SK-N-SH treated with all-trans-retinoic acid at 6 μM for 48 hours (cell line): ENCODE results near the gene APLF.

Experiments used
- ATAC-seq: fragments of 200-7000 bp; cut with Tn5 transposase; 3 replicates; pipeline ENCODE4 v1.9.1; 2020; ENCODE audit warnings: mild to moderate bottlenecking, moderate library complexity
- ARNTL ChIP-seq: fragments of 450-650 bp; formaldehyde crosslinking; IDR thresholded peaks from 2 replicates; pipeline ENCODE4 v1.5.0; 2020; ENCODE audit warnings: low read depth, mild to moderate bottlenecking, moderate library complexity, borderline replicate concordance
- BACH2 ChIP-seq: fragments of 250-450 bp; sonication (Bioruptor Pico); IDR thresholded peaks from 2 replicates; pipeline ENCODE4 v1.9.0; 2021; ENCODE audit warnings: mild to moderate bottlenecking, borderline replicate concordance
- CREB5 ChIP-seq: fragments of 250-450 bp; sonication (Bioruptor Pico); IDR thresholded peaks from 2 replicates; pipeline ENCODE4 v1.5.1; 2020; ENCODE audit warnings: low read depth, mild to moderate bottlenecking, moderate library complexity
- CSDC2 ChIP-seq: fragments of 250-450 bp; sonication (Bioruptor Pico); IDR thresholded peaks from 2 replicates; pipeline ENCODE4 v1.5.0; 2020; ENCODE audit warnings: mild to moderate bottlenecking, moderate library complexity
- CSRNP3 ChIP-seq: fragments of 250-450 bp; sonication (Bioruptor Pico); IDR thresholded peaks from 2 replicates; pipeline ENCODE4 v1.5.1; 2021; ENCODE audit warnings: mild to moderate bottlenecking, moderate library complexity
- ISL1 ChIP-seq: fragments of 250-450 bp; sonication (Bioruptor Pico); IDR thresholded peaks from 2 replicates; pipeline ENCODE4 v2.1.2; 2022; ENCODE audit warnings: mild to moderate bottlenecking, moderate library complexity
- OSR1 ChIP-seq: fragments of 250-450 bp; sonication (Bioruptor Pico); IDR thresholded peaks from 2 replicates; pipeline ENCODE4 v1.8.0; 2022; ENCODE audit warnings: moderate library complexity, mild to moderate bottlenecking, inconsistent platforms
- POU6F1 ChIP-seq: fragments of 250-450 bp; sonication (Bioruptor Pico); IDR thresholded peaks from 2 replicates; pipeline ENCODE4 v1.8.0; 2021; ENCODE audit warnings: low read depth, mild to moderate bottlenecking, moderate library complexity, borderline replicate concordance
- PPARA ChIP-seq: fragments of 250-450 bp; sonication (Bioruptor Pico); IDR thresholded peaks from 2 replicates; pipeline ENCODE4 v1.5.0; 2020; ENCODE audit warnings: mild to moderate bottlenecking, borderline replicate concordance
- RARB ChIP-seq: fragments of 250-450 bp; sonication (Bioruptor Pico); IDR thresholded peaks from 2 replicates; pipeline ENCODE4 v1.8.0; 2021; ENCODE audit warnings: mild to moderate bottlenecking, moderate library complexity
- SNAI2 ChIP-seq: fragments of 250-450 bp; sonication (Bioruptor Pico); IDR thresholded peaks from 2 replicates; pipeline ENCODE4 v1.5.0; 2020; ENCODE audit warnings: mild to moderate bottlenecking, moderate library complexity
- TCF4 ChIP-seq: fragments of 250-450 bp; sonication (Bioruptor Pico); IDR thresholded peaks from 2 replicates; pipeline ENCODE4 v1.8.0; 2021; ENCODE audit warnings: mild to moderate bottlenecking, moderate library complexity, borderline replicate concordance
- TOX ChIP-seq: fragments of 250-450 bp; sonication (Bioruptor Pico); IDR thresholded peaks from 2 replicates; pipeline ENCODE4 v1.8.0; 2021; ENCODE audit warnings: mild to moderate bottlenecking, moderate library complexity, borderline replicate concordance
- TSHZ2 ChIP-seq: fragments of 250-450 bp; sonication (Bioruptor Pico); IDR thresholded peaks from 2 replicates; pipeline ENCODE4 v1.5.0; 2020; ENCODE audit warnings: mild to moderate bottlenecking, moderate library complexity
- ZC3H10 ChIP-seq: fragments of 250-450 bp; sonication (Bioruptor Pico); IDR thresholded peaks from 2 replicates; pipeline ENCODE4 v1.5.1; 2021; ENCODE audit warnings: mild to moderate bottlenecking, moderate library complexity
- ZFP3 ChIP-seq: fragments of 250-450 bp; sonication (Bioruptor Pico); IDR thresholded peaks from 2 replicates; pipeline ENCODE4 v1.5.0; 2020; ENCODE audit warnings: mild to moderate bottlenecking, moderate library complexity
- ZFP30 ChIP-seq: fragments of 450-650 bp; formaldehyde crosslinking; IDR thresholded peaks from 2 replicates; pipeline ENCODE4 v1.5.0; 2022; ENCODE audit warnings: mild to moderate bottlenecking, moderate library complexity
- ZNF565 ChIP-seq: fragments of 450-650 bp; formaldehyde crosslinking; conservative IDR thresholded peaks from 2 replicates; pipeline ENCODE4 v1.5.0; 2020; ENCODE audit warnings: low read depth, mild to moderate bottlenecking, moderate library complexity
- ZNF70 ChIP-seq: fragments of 450-650 bp; formaldehyde crosslinking; IDR thresholded peaks from 2 replicates; pipeline ENCODE4 v1.5.0; 2020; ENCODE audit warnings: mild to moderate bottlenecking, moderate library complexity
- ZNF8 ChIP-seq: fragments of 450-650 bp; formaldehyde crosslinking; IDR thresholded peaks from 2 replicates; pipeline ENCODE4 v1.5.0; 2020; ENCODE audit warnings: mild to moderate bottlenecking, moderate library complexity
- TF ChIP-seq, protein P1 (sequence below): fragments of 250-450 bp; sonication (Bioruptor Pico); IDR thresholded peaks from 2 replicates; pipeline ENCODE4 v1.8.0; 2020; ENCODE audit warnings: mild to moderate bottlenecking, moderate library complexity, borderline replicate concordance

Gene APLF

GRCh38 chr2:68432696-68433658 lies 34.4 kb upstream of the APLF start:
- no peak for TF ChIP-seq TSHZ2 (CRISPR knock-in tag)
- no peak for TF ChIP-seq ARNTL (CRISPR knock-in tag)
- TF ChIP-seq CREB5 (CRISPR knock-in tag): no peak
- no peak for TF ChIP-seq CSRNP3 (CRISPR knock-in tag)
- no peak for TF ChIP-seq POU6F1 (CRISPR knock-in tag)
- no peak for TF ChIP-seq TCF4 (CRISPR knock-in tag)
- TF ChIP-seq PPARA (CRISPR knock-in tag): no peak
- TF ChIP-seq CSDC2: no peak
- TF ChIP-seq ISL1 (CRISPR knock-in tag): no peak
- TF ChIP-seq SNAI2: no peak
- no peak for TF ChIP-seq ZNF565
- no peak for TF ChIP-seq ZFP30 (CRISPR knock-in tag)
- TF ChIP-seq, protein P1, sequence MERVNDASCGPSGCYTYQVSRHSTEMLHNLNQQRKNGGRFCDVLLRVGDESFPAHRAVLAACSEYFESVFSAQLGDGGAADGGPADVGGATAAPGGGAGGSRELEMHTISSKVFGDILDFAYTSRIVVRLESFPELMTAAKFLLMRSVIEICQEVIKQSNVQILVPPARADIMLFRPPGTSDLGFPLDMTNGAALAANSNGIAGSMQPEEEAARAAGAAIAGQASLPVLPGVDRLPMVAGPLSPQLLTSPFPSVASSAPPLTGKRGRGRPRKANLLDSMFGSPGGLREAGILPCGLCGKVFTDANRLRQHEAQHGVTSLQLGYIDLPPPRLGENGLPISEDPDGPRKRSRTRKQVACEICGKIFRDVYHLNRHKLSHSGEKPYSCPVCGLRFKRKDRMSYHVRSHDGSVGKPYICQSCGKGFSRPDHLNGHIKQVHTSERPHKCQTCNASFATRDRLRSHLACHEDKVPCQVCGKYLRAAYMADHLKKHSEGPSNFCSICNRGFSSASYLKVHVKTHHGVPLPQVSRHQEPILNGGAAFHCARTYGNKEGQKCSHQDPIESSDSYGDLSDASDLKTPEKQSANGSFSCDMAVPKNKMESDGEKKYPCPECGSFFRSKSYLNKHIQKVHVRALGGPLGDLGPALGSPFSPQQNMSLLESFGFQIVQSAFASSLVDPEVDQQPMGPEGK (CRISPR knock-in tag): no peak
- no peak for TF ChIP-seq ZC3H10 (CRISPR knock-in tag)
- TF ChIP-seq TOX: no peak
- no peak for ATAC-seq

GRCh38 chr2:68434981-68435380 lies 32.4 kb upstream of the APLF start:
- no peak for ATAC-seq

More at GRCh38 chr2:68434981-68435380, 32.4 kb upstream of the APLF start:
- no peak for TF ChIP-seq ZC3H10 (CRISPR knock-in tag)
- no peak for TF ChIP-seq TCF4 (CRISPR knock-in tag)
- TF ChIP-seq SNAI2: no peak
- no peak for TF ChIP-seq ARNTL (CRISPR knock-in tag)
- TF ChIP-seq CSRNP3 (CRISPR knock-in tag): no peak
- TF ChIP-seq RARB (CRISPR knock-in tag): no peak
- TF ChIP-seq ZNF565: no peak
- no peak for TF ChIP-seq ZNF8 (CRISPR knock-in tag)
- no peak for TF ChIP-seq ZNF70 (CRISPR knock-in tag)
- TF ChIP-seq ISL1 (CRISPR knock-in tag): no peak
- no peak for TF ChIP-seq ZFP3 (CRISPR knock-in tag)
- TF ChIP-seq PPARA (CRISPR knock-in tag): no peak
- no peak for TF ChIP-seq OSR1 (CRISPR knock-in tag)
- no peak for TF ChIP-seq BACH2
- TF ChIP-seq CSDC2: no peak
